Measurements from ENCODE around the gene PRCP.
A peak's percentile ranks its signal among the peaks of the same experiment; 100 is the strongest.
"Not testable (repeated sequence)": the region's sequence is repeated elsewhere in the genome, so short reads cannot be mapped to it uniquely, and the experiment has no call there.

The PRCP gene

DNA sequence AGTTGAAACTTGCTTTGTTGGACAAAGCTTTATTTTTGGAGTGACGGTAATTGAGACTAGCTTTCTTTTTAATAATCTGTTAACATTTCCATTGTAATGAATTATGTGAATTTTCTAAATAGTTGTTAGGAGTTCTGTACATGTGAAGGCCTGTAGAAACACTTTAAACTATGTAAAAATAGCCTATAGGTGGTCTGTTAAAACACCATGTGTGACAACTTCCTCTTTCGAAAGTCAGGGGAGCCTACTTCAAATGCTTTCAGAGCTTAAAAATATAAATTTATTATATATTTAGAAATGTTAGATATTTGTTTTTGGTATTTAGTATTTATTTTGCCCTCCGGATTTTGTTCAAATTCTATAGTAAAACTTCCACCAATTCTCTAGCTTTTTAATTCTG is 30.0 kb upstream of the PRCP start:
- H3K4me3 ChIP-seq (ENCODE audit: low read length): no peak overlapping the region
- no peaks in the 10 kb centered on the region for H3K9me3 ChIP-seq (ENCODE audit: insufficient read depth, low read depth, low read length)
- no CpG with 5 or more reads among the region's 3 CpGs for WGBS
- no peaks in the 10 kb centered on the region for H3K4me1 ChIP-seq (ENCODE audit: insufficient read depth, low read length)
- H3K27ac ChIP-seq (ENCODE audit: low read depth, low read length): no peak overlapping the region
- no peak overlapping the region for H3K9ac ChIP-seq (ENCODE audit: low read depth, low read length)
- H3K36me3 ChIP-seq (ENCODE audit: insufficient read depth, low read length): peaks cover 72% of the 10 kb centered on the region
- H3K27me3 ChIP-seq (ENCODE audit: insufficient read depth, low read length): no peaks in the 10 kb centered on the region

DNA sequence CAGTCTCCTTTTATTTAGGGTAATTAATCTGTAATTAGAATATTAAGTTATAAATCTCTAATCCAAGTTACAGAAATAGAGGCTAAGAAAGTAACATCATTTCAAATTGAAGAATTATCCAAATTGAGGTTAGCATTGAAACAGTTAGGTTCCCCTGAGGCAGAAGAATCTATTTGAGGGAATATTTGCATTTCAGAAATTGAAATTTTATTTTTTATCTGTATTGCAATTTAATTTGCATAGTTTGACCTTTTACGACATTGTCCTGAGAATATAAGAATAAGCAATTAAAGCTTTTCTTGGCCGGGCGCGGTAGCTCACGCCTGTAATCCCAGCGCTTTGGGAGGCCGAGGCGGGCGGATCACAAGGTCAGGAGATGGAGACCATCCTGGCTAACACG is 28.9 kb upstream of the PRCP start:
- WGBS: 96% methylated on average over 8 of the region's 10 CpGs
- Histone ChIP-seq H3K4me1 (ENCODE audit: insufficient read depth, low read length) (no peaks in the 10 kb centered on the region), H3K4me3 (ENCODE audit: low read length) (no peak overlapping the region), H3K27me3 (ENCODE audit: insufficient read depth, low read length) (no peaks in the 10 kb centered on the region), H3K36me3 (ENCODE audit: insufficient read depth, low read length) (peaks cover 68% of the 10 kb centered on the region), H3K9ac (ENCODE audit: low read depth, low read length) (no peak overlapping the region), H3K9me3 (ENCODE audit: insufficient read depth, low read depth, low read length) (no peaks in the 10 kb centered on the region), H3K27ac (ENCODE audit: low read depth, low read length) (no peak overlapping the region)

GRCh38 chr11:82927264-82927880 is 27.1 kb upstream of the PRCP start:
- Histone ChIP-seq H3K4me3 (ENCODE audit: low read length) (no peak overlapping the region), H3K4me1 (ENCODE audit: insufficient read depth, low read length) (no peaks in the 10 kb centered on the region), H3K27me3 (ENCODE audit: insufficient read depth, low read length) (no peaks in the 10 kb centered on the region), H3K9me3 (ENCODE audit: insufficient read depth, low read depth, low read length) (no peaks in the 10 kb centered on the region), H3K27ac (ENCODE audit: low read depth, low read length) (no peak overlapping the region), H3K36me3 (ENCODE audit: insufficient read depth, low read length) (peaks cover 66% of the 10 kb centered on the region), H3K9ac (ENCODE audit: low read depth, low read length) (no peak overlapping the region)

- WGBS: 97% methylated on average over 4 of the region's 5 CpGs
- Histone ChIP-seq H3K27me3 (ENCODE audit: insufficient read depth, low read length) (no peaks in the 10 kb centered on the region), H3K27ac (ENCODE audit: low read depth, low read length) (no peak overlapping the region), H3K9ac (ENCODE audit: low read depth, low read length) (no peak overlapping the region), H3K4me1 (ENCODE audit: insufficient read depth, low read length) (no peaks in the 10 kb centered on the region), H3K9me3 (ENCODE audit: insufficient read depth, low read depth, low read length) (no peaks in the 10 kb centered on the region), H3K36me3 (ENCODE audit: insufficient read depth, low read length) (peaks cover 53% of the 10 kb centered on the region), H3K4me3 (ENCODE audit: low read length) (no peak overlapping the region)
Observed at GRCh38 chr11:82924522-82925224, 24.4 kb upstream of the PRCP start.

GRCh38 chr11:82922396-82923173 is 22.4 kb upstream of the PRCP start:
- not testable (repeated sequence) for H3K27ac ChIP-seq (ENCODE audit: low read depth, low read length); H3K27me3 ChIP-seq (ENCODE audit: insufficient read depth, low read length); H3K9ac ChIP-seq (ENCODE audit: low read depth, low read length); H3K4me1 ChIP-seq (ENCODE audit: insufficient read depth, low read length); H3K9me3 ChIP-seq (ENCODE audit: insufficient read depth, low read depth, low read length); H3K4me3 ChIP-seq (ENCODE audit: low read length)
- H3K36me3 ChIP-seq (ENCODE audit: insufficient read depth, low read length): peaks cover 54% of the 10 kb centered on the region
- 91% methylated on average over 8 of the region's 8 CpGs for WGBS

- not testable (repeated sequence) for H3K9ac ChIP-seq (ENCODE audit: low read depth, low read length)
- WGBS: 88% methylated on average over 2 of the region's 3 CpGs
Observed at GRCh38 chr11:82920227-82920626, 20.0 kb upstream of the PRCP start.

DNA sequence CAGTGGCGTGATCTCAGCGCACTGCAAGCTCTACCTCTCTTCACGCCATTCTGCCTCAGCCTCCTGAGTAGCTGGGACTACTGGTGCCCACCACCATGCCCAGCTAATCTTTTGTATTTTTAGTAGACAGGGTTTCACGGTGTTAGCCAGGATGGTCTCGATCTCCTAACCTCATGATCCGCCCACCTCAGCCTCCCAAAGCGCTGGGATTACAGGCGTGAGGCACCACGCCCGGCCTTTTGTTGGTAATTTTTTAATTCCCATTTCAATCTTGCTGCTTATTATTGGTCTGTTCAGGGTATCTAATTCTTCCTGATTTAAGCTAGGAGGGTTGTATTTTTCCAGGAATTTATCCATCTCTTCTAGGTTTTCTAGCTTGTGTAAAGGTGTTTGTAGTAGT is 19.6 kb upstream of the PRCP start:
- H3K4me1 ChIP-seq (ENCODE audit: insufficient read depth, low read length); H3K27ac ChIP-seq (ENCODE audit: low read depth, low read length); H3K4me3 ChIP-seq (ENCODE audit: low read length); H3K9me3 ChIP-seq (ENCODE audit: insufficient read depth, low read depth, low read length); H3K27me3 ChIP-seq (ENCODE audit: insufficient read depth, low read length); H3K9ac ChIP-seq (ENCODE audit: low read depth, low read length): not testable (repeated sequence)
- 94% methylated on average over 10 of the region's 10 CpGs for WGBS
- peaks cover 72% of the 10 kb centered on the region for H3K36me3 ChIP-seq (ENCODE audit: insufficient read depth, low read length)

More at GRCh38 chr11:82920227-82920626, 20.0 kb upstream of the PRCP start:
- H3K4me3 ChIP-seq (ENCODE audit: low read length); H3K9me3 ChIP-seq (ENCODE audit: insufficient read depth, low read depth, low read length); H3K27ac ChIP-seq (ENCODE audit: low read depth, low read length); H3K4me1 ChIP-seq (ENCODE audit: insufficient read depth, low read length); H3K27me3 ChIP-seq (ENCODE audit: insufficient read depth, low read length): not testable (repeated sequence)
- H3K36me3 ChIP-seq (ENCODE audit: insufficient read depth, low read length): peaks cover 69% of the 10 kb centered on the region

GRCh38 chr11:82909015-82909640 is 8.9 kb upstream of the PRCP start:
- 61% methylated on average over 7 of the region's 7 CpGs for WGBS
- H3K4me1 ChIP-seq (ENCODE audit: insufficient read depth, low read length): peaks cover 26% of the 10 kb centered on the region
- no peak overlapping the region for H3K9ac ChIP-seq (ENCODE audit: low read depth, low read length)
- H3K27ac ChIP-seq (ENCODE audit: low read depth, low read length): peak overlapping the region; percentile 73; the same call in 1 of the 2 replicates
- H3K9me3 ChIP-seq (ENCODE audit: insufficient read depth, low read depth, low read length): peaks cover 12% of the 10 kb centered on the region
- peaks cover 33% of the 10 kb centered on the region for H3K36me3 ChIP-seq (ENCODE audit: insufficient read depth, low read length)
- H3K27me3 ChIP-seq (ENCODE audit: insufficient read depth, low read length): no peaks in the 10 kb centered on the region
- H3K4me3 ChIP-seq (ENCODE audit: low read length): no peak overlapping the region

DNA sequence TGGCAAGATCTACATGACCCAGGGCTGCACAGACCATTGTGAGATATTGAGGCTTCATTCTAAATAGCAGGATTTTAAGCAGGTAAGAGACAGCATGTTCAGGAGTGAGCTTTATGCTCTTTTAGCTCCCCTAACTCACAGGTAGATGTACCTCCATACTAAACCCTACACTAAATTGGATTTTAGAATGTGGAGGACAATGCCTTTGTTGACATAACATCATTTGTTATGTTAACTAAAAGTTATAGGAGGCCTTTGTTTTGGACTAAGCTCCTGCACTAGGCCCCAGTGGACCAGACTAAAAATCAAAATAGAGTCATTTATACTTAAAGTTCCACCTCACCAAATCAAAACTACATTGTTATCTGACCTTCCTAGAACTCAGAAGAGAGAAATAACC is 8.1 kb upstream of the PRCP start:
- Histone ChIP-seq H3K9ac (ENCODE audit: low read depth, low read length) (no peak overlapping the region), H3K36me3 (ENCODE audit: insufficient read depth, low read length) (peaks cover 27% of the 10 kb centered on the region), H3K9me3 (ENCODE audit: insufficient read depth, low read depth, low read length) (peaks cover 12% of the 10 kb centered on the region), H3K4me3 (ENCODE audit: low read length) (no peak overlapping the region; the same call in 1 of the 2 replicates), H3K27ac (ENCODE audit: low read depth, low read length) (peak overlapping the region; percentile 73; the same call in 1 of the 2 replicates), H3K4me1 (ENCODE audit: insufficient read depth, low read length) (peaks cover 26% of the 10 kb centered on the region), H3K27me3 (ENCODE audit: insufficient read depth, low read length) (no peaks in the 10 kb centered on the region)

- H3K27me3 ChIP-seq (ENCODE audit: insufficient read depth, low read length): no peaks in the 10 kb centered on the region
- peaks cover 30% of the 10 kb centered on the region for H3K4me1 ChIP-seq (ENCODE audit: insufficient read depth, low read length)
- peaks cover 18% of the 10 kb centered on the region; the same call in 1 of the 2 replicates for H3K36me3 ChIP-seq (ENCODE audit: insufficient read depth, low read length)
- H3K9me3 ChIP-seq (ENCODE audit: insufficient read depth, low read depth, low read length): peaks cover 12% of the 10 kb centered on the region
- H3K4me3 ChIP-seq (ENCODE audit: low read length): no peak overlapping the region
- H3K27ac ChIP-seq (ENCODE audit: low read depth, low read length): no peak overlapping the region
- no peak overlapping the region for H3K9ac ChIP-seq (ENCODE audit: low read depth, low read length)
- 97% methylated on average over 5 of the region's 5 CpGs for WGBS
Observed at GRCh38 chr11:82907371-82907770, 7.1 kb upstream of the PRCP start.

DNA sequence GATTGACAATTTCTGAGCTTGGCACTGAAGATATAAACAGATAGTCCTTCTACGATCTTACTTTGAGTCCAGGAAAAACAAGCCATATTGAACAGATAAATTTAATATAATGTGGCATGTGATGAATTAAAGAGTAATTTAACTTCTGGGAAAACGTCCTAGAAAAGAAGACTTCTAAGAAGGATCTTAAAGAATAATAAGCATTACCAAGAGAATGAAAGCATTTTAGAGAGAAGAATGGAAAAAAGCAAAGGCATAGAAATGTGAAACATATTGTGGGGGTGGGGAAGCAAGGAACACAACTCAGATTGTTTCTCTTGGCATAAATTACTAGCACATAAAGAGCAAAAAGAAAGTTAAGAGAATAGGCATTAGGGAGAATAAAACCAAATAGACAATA is 6.7 kb upstream of the PRCP start:
- 95% methylated on average over 2 of the region's 2 CpGs for WGBS
- H3K9ac ChIP-seq (ENCODE audit: low read depth, low read length): no peak overlapping the region
- H3K4me3 ChIP-seq (ENCODE audit: low read length): no peak overlapping the region
- H3K9me3 ChIP-seq (ENCODE audit: insufficient read depth, low read depth, low read length): peaks cover 8% of the 10 kb centered on the region
- H3K36me3 ChIP-seq (ENCODE audit: insufficient read depth, low read length): peaks cover 14% of the 10 kb centered on the region; the same call in 1 of the 2 replicates
- peaks cover 31% of the 10 kb centered on the region for H3K4me1 ChIP-seq (ENCODE audit: insufficient read depth, low read length)
- no peak overlapping the region for H3K27ac ChIP-seq (ENCODE audit: low read depth, low read length)
- H3K27me3 ChIP-seq (ENCODE audit: insufficient read depth, low read length): no peaks in the 10 kb centered on the region

Measured in HUES64 (cell line).